DLD1 (cell line): ENCODE data around the gene ANLN.
"Not testable (repeated sequence)": the region's sequence is repeated elsewhere in the genome, so short reads cannot be mapped to it uniquely, and the experiment has no call there.

Experiments
- in situ Hi-C: cut with HindIII; loops from 2 replicates; pipeline ENCODE4 v1.10.0; 2017; ENCODE audit warnings: low sequenced_read_pairs

ANLN gene

GRCh38 chr7:36460811-36461429 lies 71.3 kb downstream of the ANLN start:
- in situ Hi-C loops: no loop called here

DNA sequence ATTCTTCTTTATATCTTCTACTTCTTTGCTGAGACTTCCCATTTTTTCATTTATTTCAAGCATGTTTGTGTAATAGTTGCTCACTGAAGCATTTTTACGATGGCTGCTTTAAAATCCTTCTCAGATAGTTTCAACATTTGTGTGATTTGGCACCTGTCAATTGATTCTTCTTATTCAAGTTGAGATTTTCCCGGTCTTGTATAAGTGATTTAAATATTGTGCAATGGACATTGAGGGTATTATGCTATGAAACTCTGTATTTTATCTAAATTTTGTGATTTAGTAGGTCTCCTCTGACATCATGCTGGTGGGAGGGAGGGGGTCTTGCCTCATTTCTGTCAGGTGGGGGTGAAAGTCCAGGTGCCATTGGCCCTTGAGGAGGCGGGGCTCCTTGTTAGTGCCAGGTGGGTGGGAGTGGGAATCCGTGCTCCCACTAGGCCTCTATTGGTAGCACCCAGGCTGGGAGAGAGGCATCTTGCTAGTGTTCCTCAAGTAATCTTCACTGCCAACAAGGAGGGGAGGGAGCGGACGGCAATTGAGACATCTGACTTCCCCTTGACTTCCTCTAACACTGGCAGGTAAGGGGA lies 73.0 kb downstream of the ANLN start:
- in situ Hi-C loops: no loop called here

GRCh38 chr7:36464271-36464670 lies 74.6 kb downstream of the ANLN start:
- in situ Hi-C loops: no loop called here

DNA sequence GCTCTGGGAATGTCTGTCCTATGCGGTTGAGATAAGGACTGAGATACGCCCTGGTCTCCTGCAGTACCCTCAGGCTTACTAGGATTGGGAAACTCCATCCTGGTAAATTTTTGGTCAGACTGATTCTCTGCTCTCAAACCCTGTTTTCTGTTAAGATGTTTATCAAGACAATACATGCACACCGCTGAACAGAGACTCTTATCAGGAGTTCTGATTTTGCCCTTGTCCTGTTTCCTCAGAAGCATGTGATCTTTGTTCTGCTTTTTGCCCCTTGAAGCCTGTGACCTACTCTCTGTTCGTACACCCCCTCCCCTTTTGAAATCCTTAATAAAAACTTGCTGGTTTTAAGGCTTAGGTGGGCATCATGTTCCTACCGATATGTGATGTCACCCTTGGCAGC lies 76.3 kb downstream of the ANLN start:
- in situ Hi-C loops: not testable (repeated sequence)

DNA sequence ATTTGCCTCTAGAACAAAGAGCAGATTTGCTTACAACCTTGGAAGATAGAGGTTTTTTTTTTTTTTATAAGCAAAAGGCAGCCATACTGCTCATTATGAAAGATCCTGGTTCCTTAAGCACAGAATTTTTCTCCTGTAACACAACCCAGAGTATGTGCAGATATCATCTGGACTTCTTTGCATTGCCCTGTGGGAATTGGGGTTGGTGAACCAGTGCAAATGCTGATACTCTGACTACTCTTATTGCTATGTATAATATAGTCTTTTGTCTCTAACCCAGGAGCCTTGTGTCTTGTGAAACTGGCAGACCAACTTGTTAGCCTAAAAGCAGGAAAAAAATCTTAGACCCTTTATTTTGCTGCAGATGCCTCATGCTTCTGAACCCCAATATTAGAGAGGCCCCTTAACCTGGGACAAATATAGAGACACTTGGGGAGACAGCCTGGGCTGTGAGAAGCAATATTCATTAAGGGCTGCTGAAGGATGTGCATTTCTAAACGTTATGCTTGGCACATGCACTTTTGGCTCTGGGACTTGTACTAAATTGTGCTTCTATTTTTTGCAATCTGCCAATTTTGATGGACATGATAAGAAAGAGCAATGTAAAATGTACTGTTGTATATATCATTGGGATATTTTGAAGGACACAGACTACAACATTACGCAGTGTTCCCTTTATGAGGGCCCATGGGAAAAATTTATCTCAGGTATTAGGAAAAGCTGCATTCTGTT lies 78.9 kb downstream of the ANLN start:
- in situ Hi-C loops: no loop called here

GRCh38 chr7:36469236-36469635 lies 79.6 kb downstream of the ANLN start:
- in situ Hi-C loops: no loop called here

DNA sequence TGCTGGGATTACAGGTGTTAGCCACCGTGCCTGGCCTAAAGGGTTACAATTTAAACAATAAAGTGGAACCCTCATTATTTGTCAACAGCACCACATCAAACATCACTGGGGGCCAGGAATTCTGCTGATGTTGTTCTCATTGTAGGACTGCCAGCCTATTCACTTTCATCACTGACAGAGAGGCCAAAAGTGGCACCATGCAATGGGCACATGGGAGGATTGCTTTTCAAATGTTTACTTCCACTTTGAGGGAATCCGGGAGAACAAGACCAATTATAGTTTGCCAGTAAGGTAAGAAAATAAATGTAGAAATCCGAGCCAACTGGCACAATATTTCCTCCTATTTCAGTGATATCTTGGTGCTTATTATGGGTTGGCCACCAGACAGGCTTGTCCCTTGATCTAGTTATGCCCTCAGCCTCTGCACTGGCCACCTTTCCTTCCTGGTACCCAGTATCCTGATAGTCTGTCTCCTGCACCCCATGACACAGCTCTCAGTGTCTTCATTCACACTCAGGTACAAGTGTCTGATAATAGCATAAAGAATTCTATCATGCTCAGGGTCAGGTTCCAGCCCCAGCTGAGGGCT lies 82.6 kb downstream of the ANLN start:
- in situ Hi-C loops: no loop called here

DNA sequence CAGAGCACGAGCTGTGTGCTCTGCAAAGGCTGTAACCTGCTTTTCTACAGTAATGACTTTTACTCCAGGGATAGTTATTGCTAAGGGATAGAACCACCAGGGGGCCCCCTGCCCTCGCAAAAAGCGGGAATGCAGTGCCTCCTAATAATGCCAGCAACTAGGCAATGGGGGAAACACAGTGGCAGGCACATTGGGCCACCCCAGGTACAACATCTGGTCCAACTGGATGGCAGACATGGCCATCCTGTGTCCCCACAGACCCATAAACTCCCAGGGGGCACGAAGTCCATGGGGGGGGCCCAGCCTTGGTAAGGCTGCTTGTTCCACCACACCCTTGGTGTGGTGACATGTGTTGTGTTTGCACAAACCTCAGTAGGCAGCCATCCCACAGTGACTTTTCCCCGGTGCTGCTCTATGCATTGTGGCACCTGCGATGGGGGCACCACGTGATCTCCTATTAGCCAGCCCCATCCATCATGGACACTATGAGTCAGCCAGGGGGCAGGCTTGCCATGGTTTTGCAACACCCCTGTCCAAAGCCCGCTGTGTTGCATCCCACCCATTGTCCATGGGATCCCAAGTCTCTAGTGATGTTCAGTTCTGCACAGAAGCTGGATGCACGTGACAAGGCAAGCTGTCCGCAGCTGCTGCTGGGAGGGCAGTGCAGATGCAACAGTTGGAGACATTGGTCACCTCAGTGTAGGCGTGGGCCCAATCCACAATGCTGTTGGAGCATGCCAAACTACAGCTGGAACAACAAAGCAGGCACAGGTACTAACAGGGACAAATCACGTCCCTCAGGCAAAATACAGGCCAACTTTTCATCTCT lies 84.0 kb downstream of the ANLN start:
- in situ Hi-C loops: no loop called here

GRCh38 chr7:36474283-36475010 lies 84.8 kb downstream of the ANLN start:
- in situ Hi-C loops: loop anchor here (25.0 kb wide), 2 partner anchors 488 to 738 kb away; no protein-coding TSS in a partner anchor

DNA sequence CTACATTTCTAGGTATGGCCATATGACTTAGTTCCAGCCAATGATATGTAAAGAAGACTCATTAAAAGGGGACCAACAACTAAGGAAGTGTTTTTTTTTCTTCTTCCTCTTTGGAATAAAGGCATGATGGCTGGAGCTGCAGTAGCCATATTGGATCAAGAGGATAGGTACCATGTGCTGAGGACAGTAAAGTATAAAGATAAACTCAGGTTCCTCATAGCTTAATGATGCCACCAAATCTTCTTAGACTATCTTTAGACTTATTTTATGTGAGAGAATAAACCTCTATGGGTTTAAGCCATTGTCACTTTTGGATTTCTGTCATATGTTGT lies 85.3 kb downstream of the ANLN start:
- in situ Hi-C loops: loop anchor here (25.0 kb wide), 2 partner anchors 487 to 737 kb away; no protein-coding TSS in a partner anchor

GRCh38 chr7:36475381-36475780 lies 85.7 kb downstream of the ANLN start:
- in situ Hi-C loops: loop anchor here (25.0 kb wide), 2 partner anchors 487 to 737 kb away; no protein-coding TSS in a partner anchor

DNA sequence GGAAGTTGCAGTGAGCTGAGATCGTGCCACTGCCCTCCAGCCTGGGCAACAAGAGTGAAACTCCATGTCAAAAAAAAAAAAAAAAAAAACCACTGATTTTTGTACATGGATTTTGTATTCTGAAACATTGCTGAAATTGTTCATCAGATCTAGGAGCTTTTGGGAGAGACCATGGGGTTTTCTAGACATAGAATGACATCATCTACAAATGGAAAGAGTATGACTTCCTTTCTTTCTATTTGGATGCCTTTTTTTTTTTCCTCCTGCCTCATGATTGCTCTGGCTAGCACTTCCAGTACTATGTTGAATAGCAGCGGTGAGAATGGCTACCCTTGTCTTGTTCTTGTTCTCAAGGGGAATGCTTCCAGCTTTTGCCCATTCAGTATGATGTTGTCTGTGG lies 89.1 kb downstream of the ANLN start:
- in situ Hi-C loops: loop anchor here (25.0 kb wide), 2 partner anchors 484 to 734 kb away; no protein-coding TSS in a partner anchor

DNA sequence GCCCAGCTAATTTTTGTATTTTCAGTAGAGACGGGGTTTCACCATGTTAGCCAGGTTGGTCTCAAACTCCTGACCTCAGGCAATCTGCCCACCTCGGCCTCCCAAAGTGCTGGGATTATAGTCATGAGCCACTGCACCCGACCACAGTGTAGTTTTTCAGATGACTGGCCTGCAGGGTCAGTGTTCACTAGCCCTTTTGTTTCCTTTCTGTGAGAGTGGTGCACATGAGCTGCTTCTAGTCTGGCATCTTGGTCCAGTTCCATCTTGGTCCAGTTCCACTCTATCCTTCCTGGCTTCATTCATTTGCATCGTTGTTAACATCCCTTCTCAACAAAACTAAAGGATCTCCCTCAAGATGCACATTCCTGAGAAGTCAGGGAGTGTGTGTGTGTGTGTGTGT lies 94.2 kb downstream of the ANLN start:
- in situ Hi-C loops: loop anchor here (25.0 kb wide), 2 partner anchors 478 to 728 kb away; no protein-coding TSS in a partner anchor

DNA sequence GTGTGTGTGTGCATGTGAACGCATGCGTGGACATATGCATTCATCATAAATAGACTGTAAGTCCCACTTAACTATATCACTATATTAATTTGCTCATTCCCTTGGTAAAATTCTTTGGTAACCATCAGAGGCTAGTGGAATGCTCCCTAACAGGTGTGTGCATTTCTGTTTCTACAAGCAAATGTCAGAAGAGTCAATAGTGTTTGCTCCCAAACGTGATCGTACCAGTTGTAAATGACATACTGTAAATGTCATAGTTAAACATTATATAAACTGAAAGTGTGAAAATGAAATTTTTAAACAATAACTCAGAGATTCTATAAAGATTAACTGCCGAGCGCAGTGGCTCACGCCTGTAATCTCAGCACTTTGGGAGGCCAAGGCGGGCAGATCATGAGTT lies 94.6 kb downstream of the ANLN start:
- in situ Hi-C loops: loop anchor here (25.0 kb wide), 2 partner anchors 478 to 728 kb away; no protein-coding TSS in a partner anchor

DNA sequence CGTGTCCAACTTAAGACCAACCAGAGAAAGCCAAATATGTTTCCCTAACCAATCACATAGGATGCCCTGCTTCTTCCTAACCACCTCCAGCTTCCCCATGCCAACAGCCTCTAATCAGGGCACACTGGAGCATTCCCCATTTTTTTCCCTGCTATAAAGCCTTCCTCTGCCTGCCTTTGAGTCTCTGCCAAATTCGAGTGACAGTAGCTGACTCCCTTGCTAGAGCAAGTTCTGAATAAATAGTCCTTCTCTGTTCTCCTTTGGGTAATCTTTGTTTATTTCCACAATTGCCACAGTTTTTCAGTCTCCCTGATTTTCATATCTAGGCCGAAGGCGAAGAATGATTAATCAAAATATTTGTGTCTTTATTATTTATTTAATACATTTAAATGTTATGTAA lies 96.7 kb downstream of the ANLN start:
- in situ Hi-C loops: loop anchor here (25.0 kb wide), 2 partner anchors 476 to 726 kb away; no protein-coding TSS in a partner anchor

DNA sequence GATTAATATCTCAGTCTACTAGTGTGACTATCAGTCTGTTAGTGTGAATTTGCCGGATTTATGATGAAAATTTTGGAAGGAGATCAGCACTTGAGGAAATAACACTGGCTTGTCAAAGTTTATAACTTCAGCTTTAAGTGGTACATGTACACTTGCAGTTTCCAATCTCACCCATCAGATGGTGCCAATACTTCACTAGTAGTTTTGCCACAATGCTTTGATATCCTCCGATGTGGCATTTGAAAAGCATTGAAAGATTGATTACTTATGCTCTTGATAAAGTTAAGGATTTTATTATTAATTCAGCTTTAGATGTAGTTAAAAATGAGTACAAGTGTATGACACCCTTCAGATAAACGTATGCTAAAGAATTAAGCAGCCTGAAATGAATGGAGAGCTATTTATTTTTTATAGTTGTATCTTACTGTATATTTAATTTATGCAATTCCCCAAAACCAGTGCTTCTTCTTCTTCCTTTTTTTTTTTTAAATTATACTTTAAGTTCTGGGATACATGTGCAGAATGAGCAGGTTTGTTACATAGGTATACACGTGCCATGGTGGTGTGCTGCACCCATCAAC lies 98.2 kb downstream of the ANLN start:
- in situ Hi-C loops: loop anchor here (25.0 kb wide), 2 partner anchors 474 to 724 kb away; no protein-coding TSS in a partner anchor

DNA sequence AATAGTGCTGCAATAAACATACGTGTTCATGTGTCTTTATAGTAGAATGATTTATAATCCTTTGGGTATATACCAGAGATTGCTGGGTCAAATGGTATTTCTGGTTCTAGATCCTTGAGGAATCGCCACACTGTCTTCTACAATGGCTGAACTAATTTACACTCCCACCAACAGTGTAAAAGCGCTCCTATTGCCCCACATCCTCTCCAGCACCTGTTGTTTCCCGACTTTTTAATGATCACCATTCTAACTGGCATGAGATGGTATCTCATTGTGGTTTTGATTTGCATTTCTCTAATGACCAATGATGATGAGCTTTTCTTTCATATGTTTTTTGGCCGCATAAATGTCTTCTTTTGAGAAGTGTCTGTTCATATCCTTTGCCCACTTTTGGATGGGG lies 99.0 kb downstream of the ANLN start:
- in situ Hi-C loops: loop anchor here (25.0 kb wide), 2 partner anchors 474 to 724 kb away; no protein-coding TSS in a partner anchor

DNA sequence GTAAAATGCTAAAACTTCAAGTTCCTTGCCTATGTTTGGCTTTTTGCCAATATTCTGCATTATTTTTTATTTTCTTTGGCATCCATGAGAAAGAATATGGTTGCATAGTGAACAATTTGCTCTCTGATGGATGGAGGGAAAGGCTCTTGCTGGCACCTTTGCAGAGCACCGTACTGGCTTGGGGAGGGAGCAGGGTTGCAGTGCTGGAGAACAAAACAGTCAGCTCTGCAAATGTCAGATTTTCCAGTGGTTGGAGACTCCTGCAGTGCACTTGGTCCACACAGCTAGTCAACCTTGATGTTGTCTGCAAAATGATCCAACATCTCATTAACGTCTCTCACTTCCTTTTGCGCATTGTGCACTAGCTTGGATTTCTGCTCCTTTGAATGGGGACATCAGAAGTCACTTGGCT lies 100.8 kb downstream of the ANLN start:
- in situ Hi-C loops: loop anchor here (25.0 kb wide), 2 partner anchors 472 to 722 kb away; no protein-coding TSS in a partner anchor

DNA sequence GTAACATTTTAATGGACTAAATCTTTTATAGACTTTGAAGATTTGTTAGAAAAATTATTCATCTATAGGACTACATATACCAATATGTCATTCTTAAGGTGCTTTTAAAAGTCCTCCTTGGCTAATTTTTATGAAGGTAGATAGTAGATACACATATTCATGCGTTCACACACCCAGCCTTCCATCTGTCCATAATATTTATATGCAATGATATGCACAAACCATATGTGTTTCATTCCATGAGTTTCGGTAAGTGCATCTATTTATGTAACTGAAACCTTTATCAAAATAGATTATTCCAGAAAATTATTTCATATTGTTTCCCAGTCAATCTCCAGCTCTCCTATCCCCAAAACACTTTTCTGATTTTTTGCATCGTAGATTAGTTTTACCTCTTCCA lies 101.7 kb downstream of the ANLN start:
- in situ Hi-C loops: loop anchor here (25.0 kb wide), 2 partner anchors 471 to 721 kb away; no protein-coding TSS in a partner anchor
